ENCODE results near the gene ABHD6. TPM values are rescaled to one million over a fixed set of nuclear protein-coding genes. Genes with fewer than 3 reads are reported as not detected.
"Not testable (repeated sequence)": the region's sequence is repeated elsewhere in the genome, so short reads cannot be mapped to it uniquely, and the experiment has no call there.

ABHD6 gene
- total RNA-seq, 1 experiment from 2014 or later = 12.7 TPM

DNA sequence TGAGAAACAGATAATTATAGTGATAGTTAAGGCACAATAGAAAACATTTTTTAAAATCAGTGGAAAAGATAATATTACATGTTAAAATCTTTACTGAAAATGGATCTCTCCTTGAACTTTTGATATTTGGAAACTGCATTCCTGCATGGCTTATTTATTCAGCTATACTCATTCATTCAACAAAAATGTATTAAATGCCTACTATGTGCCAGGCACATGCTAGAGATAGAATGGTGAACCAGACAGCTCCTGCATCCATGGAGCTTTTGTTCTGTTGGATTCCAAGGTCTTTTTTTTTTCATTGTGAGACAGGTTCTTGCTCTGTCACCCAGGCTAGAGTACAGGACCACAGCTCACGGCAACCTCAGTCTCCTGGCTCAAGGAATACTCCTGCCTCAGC, 99.6 kb downstream of the ABHD6 start:
- BruUV-seq (replicated peaks) = no TSS peak

DNA sequence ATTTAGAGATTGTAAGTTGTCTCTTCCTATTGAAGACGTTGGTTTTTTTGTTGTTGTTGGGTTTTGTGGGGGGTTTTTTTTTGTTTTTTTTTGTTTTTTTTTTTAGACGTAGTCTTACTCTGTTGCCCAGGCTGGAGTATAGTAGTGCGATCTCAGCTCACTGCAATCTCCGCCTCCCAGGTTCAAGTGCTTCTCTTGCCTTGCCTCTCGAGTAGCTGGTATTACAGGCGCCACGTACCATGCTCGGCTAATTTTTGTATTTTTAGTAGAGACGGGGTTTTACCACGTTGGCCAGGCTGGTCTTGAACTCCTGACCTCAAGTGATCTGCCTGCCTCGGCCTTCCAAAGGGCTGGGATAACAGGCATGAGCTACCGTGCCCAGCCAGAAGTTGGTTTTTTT, 101.6 kb downstream of the ABHD6 start:
- H3K4me2 ChIP-seq (ENCODE audit: low read length) = not testable (repeated sequence)

More for the DNA sequence above, 99.6 kb downstream of the ABHD6 start:
- Histone ChIP-seq H3K27ac (ENCODE audit: low read depth, low read length) (no peak overlapping the region), H3K27me3 (ENCODE audit: insufficient read depth, low read length) (no peaks in the 10 kb centered on the region), H2AFZ (ENCODE audit: low read depth, low read length, poor library complexity, severe bottlenecking) (no peak overlapping the region), H3K9me3 (ENCODE audit: control insufficient read depth in 1 of 2, insufficient read depth in 1 of 2, low read depth in 1 of 2, low read length in 2 of 2) (no peaks in the 10 kb centered on the region), H4K20me1 (ENCODE audit: insufficient read depth) (no peaks in the 10 kb centered on the region), H3K4me2 (ENCODE audit: low read length) (no peak overlapping the region), H3K79me2 (ENCODE audit: insufficient read depth, low read length) (no peaks in the 10 kb centered on the region), H3K9me2 (ENCODE audit: insufficient read depth) (no peaks in the 10 kb centered on the region), H3K4me1 (ENCODE audit: control insufficient read depth in 1 of 2, insufficient read depth in 2 of 2, low read length in 2 of 2) (peaks cover 10 to 28% of the 10 kb centered on the region in 2 experiments; a peak in 3 of 4 replicates), H3K9ac (ENCODE audit: low read length) (no peak overlapping the region), H3K36me3 (ENCODE audit: control insufficient read depth in 1 of 2, insufficient read depth in 2 of 2, low read length in 2 of 2) (no peaks in the 10 kb centered on the region), H3K4me3 (replicated peaks in 1 of 2; ENCODE audit: low read depth in 1 of 2, low read length in 2 of 2) (no peak overlapping the region)
- intact Hi-C loops (cut with micrococcal nuclease) = no loop called here
- TF ChIP-seq TCF7L2 (IDR thresholded peaks at IDR 0.05; ENCODE audit: borderline replicate concordance, extremely low read depth, insufficient read depth, insufficient read length) = no peak
- RAD21 ChIA-PET (ENCODE audit: low non-redundant PET in 1 of 2, low total read pairs in 2 of 2, uncharacterized antibody in 2 of 2, unreplicated experiment in 2 of 2) = no interaction called here
- ATAC-seq = no peak
- DNase-seq (ENCODE audit: low read depth, low spot score) = no peak
- POLR2A ChIA-PET = no interaction called here
- CTCF ChIA-PET = interaction anchor here (0.7 kb wide), 1 partner anchor 120 kb away, joined by 3 read pairs; no protein-coding TSS in a partner anchor

More for the DNA sequence above, 101.6 kb downstream of the ABHD6 start:
- BruUV-seq (replicated peaks); H3K79me2 ChIP-seq (ENCODE audit: insufficient read depth, low read length); RAD21 ChIA-PET (ENCODE audit: low non-redundant PET in 1 of 2, low total read pairs in 2 of 2, uncharacterized antibody in 2 of 2, unreplicated experiment in 2 of 2); H3K9ac ChIP-seq (ENCODE audit: low read length); H3K27ac ChIP-seq (ENCODE audit: low read depth, low read length); POLR2A ChIA-PET; DNase-seq (ENCODE audit: low read depth, low spot score); H2AFZ ChIP-seq (ENCODE audit: low read depth, low read length, poor library complexity, severe bottlenecking); H4K20me1 ChIP-seq (ENCODE audit: insufficient read depth); H3K9me3 ChIP-seq (ENCODE audit: control insufficient read depth in 1 of 2, insufficient read depth in 1 of 2, low read depth in 1 of 2, low read length in 2 of 2); H3K36me3 ChIP-seq (ENCODE audit: control insufficient read depth in 1 of 2, insufficient read depth in 2 of 2, low read length in 2 of 2); H3K9me2 ChIP-seq (ENCODE audit: insufficient read depth); ATAC-seq; intact Hi-C loops (cut with micrococcal nuclease); H3K27me3 ChIP-seq (ENCODE audit: insufficient read depth, low read length); H3K4me3 ChIP-seq (replicated peaks in 1 of 2; ENCODE audit: low read depth in 1 of 2, low read length in 2 of 2): not testable (repeated sequence)
- CTCF ChIA-PET = interaction anchor here (0.6 kb wide), 1 partner anchor 280 kb away, joined by 3 read pairs; no protein-coding TSS in a partner anchor
- H3K4me1 ChIP-seq (ENCODE audit: control insufficient read depth in 1 of 2, insufficient read depth in 2 of 2, low read length in 2 of 2) = peaks cover 4 to 15% of the 10 kb centered on the region in 2 experiments; a peak in 3 of 4 replicates
